HG03469 (cell line): ENCODE data around the gene SIPA1L3.
A peak's percentile ranks its signal among the peaks of the same experiment; 100 is the strongest.
"Not testable (repeated sequence)": the region's sequence is repeated elsewhere in the genome, so short reads cannot be mapped to it uniquely, and the experiment has no call there.

Experiments
- ATAC-seq: cut with Tn5 transposase; IDR thresholded peaks from one replicate; pipeline ENCODE4 v1.9.1; 2021; ENCODE audit warnings: mild to moderate bottlenecking, moderate library complexity, moderate number of reproducible peaks; ENCODE audit not compliant: unreplicated experiment

Gene SIPA1L3

GRCh38 chr19:38063928-38064327 lies 156.9 kb downstream of the SIPA1L3 start:
- no peak for ATAC-seq

DNA sequence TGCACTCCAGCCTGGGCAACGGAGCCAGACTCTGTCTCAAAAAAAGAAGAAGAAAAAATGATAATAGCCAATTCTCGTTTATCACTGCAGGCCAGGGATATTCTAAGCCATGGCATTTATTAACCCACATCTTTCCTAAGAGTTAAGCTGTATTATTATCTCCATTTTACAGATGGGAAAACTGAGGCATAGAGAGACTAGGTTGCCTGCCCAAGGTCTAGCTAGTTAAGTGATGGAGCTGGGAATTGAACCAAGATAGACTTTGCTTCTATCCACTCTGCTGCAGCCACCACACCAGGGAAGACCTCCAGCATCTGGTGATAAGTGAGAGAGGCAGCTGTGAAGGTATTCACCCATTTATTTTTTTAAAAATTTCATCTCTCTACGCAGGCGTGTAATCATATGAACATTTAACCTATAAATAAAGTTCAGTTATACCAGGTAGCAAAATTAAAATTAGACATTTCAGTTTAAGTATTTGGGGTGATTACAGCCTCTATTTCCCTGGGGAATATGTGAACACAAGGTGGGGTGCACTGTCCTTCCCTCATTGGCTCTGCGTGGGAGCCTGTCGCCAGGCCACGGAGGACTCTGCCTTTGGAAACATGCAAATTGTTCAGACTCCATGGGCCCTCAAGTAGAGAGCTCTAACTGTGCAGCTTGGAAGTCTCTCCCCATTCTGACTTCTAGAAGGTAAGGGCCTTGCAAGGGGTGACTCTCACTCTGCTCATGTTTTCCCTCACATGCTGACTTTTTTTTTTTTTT lies 157.8 kb downstream of the SIPA1L3 start:
- ATAC-seq, result no peak

DNA sequence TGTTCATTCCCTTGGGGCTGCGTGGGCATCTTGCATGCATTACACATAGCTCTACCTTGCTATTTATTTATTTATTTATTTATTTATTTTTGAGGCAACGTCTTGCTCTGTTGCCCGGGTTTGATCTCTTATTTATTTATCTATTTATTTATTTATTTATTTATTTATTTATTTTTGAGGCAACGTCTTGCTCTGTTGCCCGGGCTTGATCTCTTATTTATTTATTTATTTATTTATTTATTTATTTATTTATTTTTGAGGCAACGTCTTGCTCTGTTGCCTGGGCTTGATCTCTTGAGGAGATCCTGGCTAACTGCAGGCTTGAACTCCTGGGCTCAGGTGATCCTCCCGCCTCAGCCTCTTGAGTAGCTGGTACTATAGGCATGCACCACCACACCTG lies 158.8 kb downstream of the SIPA1L3 start:
- ATAC-seq, result not testable (repeated sequence)

DNA sequence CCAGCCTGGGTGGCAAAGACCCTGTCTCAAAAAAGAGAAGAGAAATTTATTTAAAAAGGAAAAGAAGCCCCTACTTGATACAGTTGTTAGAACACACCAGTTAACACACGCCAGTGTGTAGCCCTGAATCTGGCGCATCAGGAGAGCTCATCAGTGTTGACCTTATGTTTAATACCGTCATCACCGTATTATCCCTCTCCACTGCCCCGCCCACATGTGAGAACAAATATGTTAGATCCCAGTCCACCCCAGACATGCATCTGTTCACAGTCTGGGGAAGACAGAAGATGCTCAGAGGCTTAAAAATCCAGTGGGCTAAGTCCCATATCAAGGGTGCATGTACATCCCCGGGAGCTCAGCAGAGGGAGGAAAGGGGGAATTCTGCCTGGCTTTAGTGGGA lies 161.8 kb downstream of the SIPA1L3 start:
- no peak for ATAC-seq

DNA sequence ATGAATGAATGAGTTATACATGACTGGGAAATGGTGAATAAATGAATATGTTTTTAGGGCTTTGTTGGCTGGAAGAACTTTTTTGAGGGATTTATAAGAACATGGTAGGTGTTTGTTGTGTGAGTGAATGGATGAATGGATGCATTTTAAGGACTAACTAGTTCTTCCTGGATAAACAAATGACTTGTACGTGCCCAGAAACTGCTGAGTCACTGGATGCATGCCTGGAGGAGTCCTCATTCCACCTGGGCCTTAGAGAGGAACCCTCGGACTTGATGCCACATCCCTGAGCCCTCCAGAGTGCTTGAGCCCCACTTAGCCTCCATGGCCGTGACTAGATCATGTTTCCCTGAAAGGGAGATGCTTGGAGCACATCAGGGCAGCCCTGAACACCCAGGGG lies 163.6 kb downstream of the SIPA1L3 start:
- ATAC-seq, result no peak

- not testable (repeated sequence) for ATAC-seq
Observed at GRCh38 chr19:38071054-38071453, 164.0 kb downstream of the SIPA1L3 start.

DNA sequence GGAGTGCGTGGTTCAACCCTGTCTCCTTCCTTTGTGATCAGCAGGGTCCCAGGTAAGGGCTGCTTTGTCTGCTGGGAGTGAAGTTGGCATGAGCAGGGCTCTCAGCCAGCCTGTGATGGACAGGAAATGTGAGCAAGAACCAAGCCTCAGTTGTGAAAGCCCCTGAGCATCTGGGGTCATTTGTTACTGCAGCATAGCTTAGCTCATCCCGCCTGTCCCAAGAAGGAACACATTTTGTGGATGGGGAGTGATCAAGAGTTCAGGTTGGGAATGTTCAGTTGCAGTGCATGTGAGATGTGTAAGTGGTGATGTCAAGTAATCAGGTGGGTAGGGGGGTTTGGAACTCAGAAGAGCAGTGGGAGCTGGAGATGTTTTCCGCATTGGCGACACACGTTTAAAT lies 164.6 kb downstream of the SIPA1L3 start:
- no peak for ATAC-seq

GRCh38 chr19:38072776-38073750 lies 166.1 kb downstream of the SIPA1L3 start:
- no peak for ATAC-seq

- ATAC-seq, result no peak
Observed at GRCh38 chr19:38073841-38074685, 167.1 kb downstream of the SIPA1L3 start.

- no peak for ATAC-seq
Observed at GRCh38 chr19:38076337-38076736, 169.3 kb downstream of the SIPA1L3 start.

- no peak for ATAC-seq
Observed at GRCh38 chr19:38078302-38078930, 171.4 kb downstream of the SIPA1L3 start.

GRCh38 chr19:38079926-38080380 lies 172.9 kb downstream of the SIPA1L3 start:
- ATAC-seq, result peak; percentile 44

- no peak for ATAC-seq
Observed at GRCh38 chr19:38081547-38082255, 174.7 kb downstream of the SIPA1L3 start.

DNA sequence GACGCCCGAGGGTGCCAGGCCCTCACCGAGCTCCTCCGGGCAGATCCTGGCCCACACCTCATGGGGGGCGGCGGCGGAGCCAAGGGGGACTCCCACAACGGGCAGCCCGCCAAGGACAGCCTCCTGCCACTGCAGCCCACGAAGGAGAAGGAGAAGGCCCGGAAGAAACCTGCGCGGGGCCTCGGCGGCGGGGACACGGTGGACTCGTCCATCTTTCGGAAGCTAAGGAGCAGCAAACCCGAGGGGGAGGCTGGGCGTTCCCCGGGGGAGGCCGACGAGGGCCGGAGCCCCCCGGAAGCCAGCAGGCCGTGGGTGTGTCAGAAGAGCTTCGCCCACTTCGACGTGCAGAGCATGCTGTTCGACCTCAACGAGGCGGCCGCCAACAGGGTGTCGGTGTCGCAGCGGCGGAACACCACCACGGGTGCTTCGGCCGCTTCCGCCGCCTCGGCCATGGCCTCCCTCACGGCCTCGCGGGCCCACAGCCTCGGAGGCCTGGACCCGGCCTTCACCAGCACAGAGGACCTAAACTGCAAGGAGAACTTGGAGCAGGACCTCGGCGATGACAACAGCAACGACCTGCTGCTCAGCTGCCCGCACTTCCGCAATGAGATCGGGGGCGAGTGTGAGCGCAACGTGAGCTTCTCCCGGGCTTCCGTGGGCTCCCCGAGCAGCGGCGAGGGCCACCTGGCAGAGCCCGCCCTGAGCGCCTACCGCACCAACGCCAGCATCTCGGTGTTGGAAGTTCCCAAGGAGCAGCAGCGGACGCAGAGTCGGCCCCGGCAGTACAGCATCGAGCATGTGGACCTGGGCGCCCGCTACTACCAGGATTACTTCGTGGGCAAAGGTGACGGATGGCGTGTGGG lies 175.5 kb downstream of the SIPA1L3 start:
- ATAC-seq, result no peak

DNA sequence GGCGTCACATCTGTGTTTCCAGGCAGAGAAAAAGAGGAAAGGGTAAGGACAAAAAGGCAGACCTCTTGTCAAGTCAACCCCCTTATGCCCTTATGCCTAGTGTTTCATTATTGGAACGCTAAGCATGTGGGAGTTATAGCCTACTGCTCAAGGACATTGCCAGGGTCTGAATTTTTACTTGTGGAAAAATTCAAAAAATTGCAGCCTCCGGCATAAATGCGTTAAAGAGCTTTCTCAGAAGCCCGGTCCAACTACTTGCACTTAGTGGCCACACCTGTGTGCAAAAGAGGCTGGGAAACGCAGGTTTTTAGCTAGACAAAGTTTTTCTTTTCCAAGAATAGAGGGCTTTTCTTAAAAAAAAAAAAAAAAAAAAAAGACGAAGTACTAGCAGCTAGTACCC lies 177.2 kb downstream of the SIPA1L3 start:
- no peak for ATAC-seq

DNA sequence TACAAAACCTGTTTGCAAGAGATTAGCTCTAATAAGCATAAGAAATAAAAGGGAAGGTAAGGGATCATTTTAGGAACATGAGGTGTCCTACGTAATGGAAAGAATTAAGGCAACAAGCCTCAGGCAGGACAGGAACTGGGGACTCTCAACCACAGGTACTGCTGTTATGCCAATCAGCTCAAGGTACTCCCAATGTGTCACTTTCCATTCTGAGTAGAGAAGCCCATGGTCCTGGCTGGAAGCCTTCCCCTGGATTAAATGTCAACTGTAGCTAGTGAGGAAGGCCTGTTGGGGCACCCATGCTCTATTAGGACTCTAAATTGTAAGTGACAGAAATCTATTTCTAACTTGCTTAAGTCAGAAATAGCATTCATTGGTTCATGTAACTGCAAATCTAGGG lies 182.4 kb downstream of the SIPA1L3 start:
- no peak for ATAC-seq

- ATAC-seq, result no peak
Observed at GRCh38 chr19:38093154-38093553, 186.1 kb downstream of the SIPA1L3 start.

GRCh38 chr19:38093587-38093986 lies 186.6 kb downstream of the SIPA1L3 start:
- no peak for ATAC-seq
